Liver (tissue), 9 donors: ENCODE data around the gene ZSCAN5A. TPM values are rescaled to one million over a fixed set of nuclear protein-coding genes. Genes with fewer than 3 reads are reported as not detected.

ENCODE experiments used
- DNase-seq: peaks from one replicate; pipeline ENCODE4 v3.0.0-alpha.2; 2017; ENCODE audit warnings: low spot score
- H3K27ac ChIP-seq, 2 donors: one replicate each; pipeline ENCODE4 v1.7.0; 2013; ENCODE audit warnings: inconsistent platforms in 2 of 2, low read length in 2 of 2, control low read depth in 1 of 2, low read depth in 1 of 2, mild to moderate bottlenecking in 1 of 2
- H3K27me3 ChIP-seq, 4 donors: one replicate each; pipeline versions ENCODE4 v1.6.1 to v1.7.0; 2013; ENCODE audit warnings: low read length in 3 of 4, inconsistent platforms in 1 of 4, mild to moderate bottlenecking in 1 of 4, moderate library complexity in 1 of 4; ENCODE audit not compliant: control insufficient read depth in 4 of 4, insufficient read depth in 4 of 4
- H3K36me3 ChIP-seq, 4 donors: one replicate each; pipeline versions ENCODE4 v1.6.1 to v1.7.0; 2013; ENCODE audit warnings: low read length in 3 of 4, mild to moderate bottlenecking in 3 of 4, low read depth in 1 of 4, moderate library complexity in 1 of 4; ENCODE audit not compliant: control insufficient read depth in 4 of 4, insufficient read depth in 3 of 4
- H3K4me1 ChIP-seq, 4 donors: one replicate each; pipeline versions ENCODE4 v1.6.1 to v1.7.0; 2013; ENCODE audit warnings: low read length in 3 of 4, mild to moderate bottlenecking in 3 of 4, moderate library complexity in 1 of 4; ENCODE audit not compliant: control insufficient read depth in 4 of 4, insufficient read depth in 4 of 4
- H3K4me3 ChIP-seq, 3 donors: one replicate each; pipeline versions ENCODE4 v1.6.1 to v1.7.0; 2013; ENCODE audit warnings: low read length in 3 of 3, control low read depth in 1 of 3, low read depth in 1 of 3, mild to moderate bottlenecking in 1 of 3
- H3K9ac ChIP-seq, 2 donors: one replicate each; pipeline ENCODE4 v1.7.0; 2013; ENCODE audit warnings: low read length in 2 of 2, mild to moderate bottlenecking in 2 of 2, moderate library complexity in 2 of 2, control low read depth in 1 of 2, low read depth in 1 of 2
- H3K9me3 ChIP-seq, 4 donors: one replicate each; pipeline versions ENCODE4 v1.6.1 to v1.7.0; 2013; ENCODE audit warnings: low read length in 3 of 4; ENCODE audit not compliant: control insufficient read depth in 4 of 4
- CTCF ChIP-seq: fragments of 150-350 bp; IDR thresholded peaks from 2 replicates; pipeline ENCODE4 v1.5.1; 2017; ENCODE audit warnings: improper control_type of control experiment, low read depth, low read length; ENCODE audit not compliant: missing input control
- EGR1 ChIP-seq, 2 donors: IDR thresholded peaks; 2 replicates each; pipeline ENCODE4 v1.6.1; 2016 to 2018; ENCODE audit warnings: antibody characterized with exemption in 2 of 2, low read depth in 2 of 2
- MAX ChIP-seq: IDR thresholded peaks from 2 replicates; pipeline ENCODE4 v1.6.1; 2016; ENCODE audit warnings: antibody characterized with exemption
- RAD21 ChIP-seq, 2 donors: IDR thresholded peaks; 2 replicates each; pipeline ENCODE4 v1.6.1; 2016; ENCODE audit warnings: antibody characterized with exemption in 2 of 2, mild to moderate bottlenecking in 2 of 2
- REST ChIP-seq: IDR thresholded peaks from 2 replicates; pipeline ENCODE4 v1.6.1; 2016; ENCODE audit warnings: antibody characterized with exemption, mild to moderate bottlenecking
- RXRA ChIP-seq, 2 donors: IDR thresholded peaks; 2 replicates each; pipeline ENCODE4 v1.6.1; 2017 to 2018; ENCODE audit warnings: antibody characterized with exemption in 2 of 2, mild to moderate bottlenecking in 1 of 2
- SP1 ChIP-seq: IDR thresholded peaks from 2 replicates; pipeline ENCODE4 v1.6.1; 2018; ENCODE audit warnings: antibody characterized with exemption, mild to moderate bottlenecking
- TAF1 ChIP-seq: conservative IDR thresholded peaks from 2 replicates; pipeline ENCODE4 v1.6.1; 2016; ENCODE audit warnings: antibody characterized with exemption, mild to moderate bottlenecking
- ZBTB33 ChIP-seq: IDR thresholded peaks from 2 replicates; pipeline ENCODE4 v1.6.1; 2016; ENCODE audit warnings: antibody characterized with exemption
- WGBS: extraction: QIAGEN DNeasy Blood & Tissue Kit; methylation state at CpG from one replicate; pipeline ENCODE4 v1.1.7; 2013; 5-methylcytosine and 5-hydroxymethylcytosine counted together
- polyA plus RNA-seq, 2 donors: library from polyadenylated mRNA; stranded (reverse) in 1 of 2; unstranded in 1 of 2; fragments of 200-250 nt in 1 of 2; fragments of >200 nt in 1 of 2; fragmentation: Nextera tagmentation in 1 of 2; extraction: Ambion mirVana in 1 of 2; gene quantifications; one replicate each; pipeline versions ENCODE4 v1.2.1 to v1.2.3, GENCODE V29; 2013 to 2015
- total RNA-seq, 2 donors: library from RNA; depleted of rRNA; stranded (reverse); fragments of >200 nt; gene quantifications; one replicate each; pipeline ENCODE4 v1.2.3, GENCODE V29; 2014
- donor health status: healthy.
- donor health status: healthy.
- donor health status: healthy.
- donor health status: healthy.
- donor health status: healthy.

ZSCAN5A gene
- total and polyA plus RNA-seq, 4 donors, result 2.2 to 9.6 (median 5.0) TPM

GRCh38 chr19:56351208-56351607 lies 36.6 kb upstream of the ZSCAN5A start (continued):
- no peak for TF ChIP-seq REST
- TF ChIP-seq TAF1, result no peak
- TF ChIP-seq SP1, result no peak
- TF ChIP-seq RXRA (IDR thresholded peaks at IDR 0.05), result no peak

- Histone ChIP-seq H3K27me3 (no peaks in the 10 kb centered on the region), H3K4me1 (peaks cover 0 to 9% (median 6%) of the 10 kb centered on the region in 4 donors), H3K4me3 (no peak overlapping the region), H3K27ac (no peak overlapping the region), H3K9me3 (peaks cover 0 to 4% (median 1%) of the 10 kb centered on the region in 4 donors), H3K9ac (no peak overlapping the region), H3K36me3 (no peaks in the 10 kb centered on the region)
- TF ChIP-seq MAX, result no peak
- no peak for TF ChIP-seq SP1
- peak; percentile 65 to 75 for TF ChIP-seq RAD21 (IDR thresholded peaks at IDR 0.05)
- peak; percentile 62 for TF ChIP-seq CTCF
- DNase-seq, result peak; percentile 52
- 34% methylated on average over 8 of the region's 8 CpGs for WGBS
Observed at GRCh38 chr19:56350416-56351045, 35.9 kb upstream of the ZSCAN5A start.

GRCh38 chr19:56348289-56348877 lies 33.7 kb upstream of the ZSCAN5A start:
- H3K27me3 ChIP-seq, result no peaks in the 10 kb centered on the region
- no peak overlapping the region for H3K27ac ChIP-seq
- no peaks in the 10 kb centered on the region for H3K4me1 ChIP-seq
- WGBS, result 72% methylated on average over 5 of the region's 5 CpGs
- H3K9ac ChIP-seq, result no peak overlapping the region
- no peaks in the 10 kb centered on the region for H3K36me3 ChIP-seq
- peaks cover 0 to 4% (median 1%) of the 10 kb centered on the region in 4 donors for H3K9me3 ChIP-seq
- no peak overlapping the region for H3K4me3 ChIP-seq
- no peak for DNase-seq
- TF ChIP-seq TAF1 (no peak), RAD21 (IDR thresholded peaks at IDR 0.05) (no peak), MAX (no peak), ZBTB33 (no peak), EGR1 (IDR thresholded peaks at IDR 0.05; ENCODE audit: low read depth in 2 of 2) (no peak)
